T-helper 1 cell (primary cell): Measurements from ENCODE around the gene ELK4.
"Not testable (repeated sequence)": the region's sequence is repeated elsewhere in the genome, so short reads cannot be mapped to it uniquely, and the experiment has no call there.

Experiments
- DNase-seq, 5 donors: peaks; one replicate each; pipeline ENCODE4 v3.0.0-alpha.2; 2012 to 2020

ELK4 gene

DNA sequence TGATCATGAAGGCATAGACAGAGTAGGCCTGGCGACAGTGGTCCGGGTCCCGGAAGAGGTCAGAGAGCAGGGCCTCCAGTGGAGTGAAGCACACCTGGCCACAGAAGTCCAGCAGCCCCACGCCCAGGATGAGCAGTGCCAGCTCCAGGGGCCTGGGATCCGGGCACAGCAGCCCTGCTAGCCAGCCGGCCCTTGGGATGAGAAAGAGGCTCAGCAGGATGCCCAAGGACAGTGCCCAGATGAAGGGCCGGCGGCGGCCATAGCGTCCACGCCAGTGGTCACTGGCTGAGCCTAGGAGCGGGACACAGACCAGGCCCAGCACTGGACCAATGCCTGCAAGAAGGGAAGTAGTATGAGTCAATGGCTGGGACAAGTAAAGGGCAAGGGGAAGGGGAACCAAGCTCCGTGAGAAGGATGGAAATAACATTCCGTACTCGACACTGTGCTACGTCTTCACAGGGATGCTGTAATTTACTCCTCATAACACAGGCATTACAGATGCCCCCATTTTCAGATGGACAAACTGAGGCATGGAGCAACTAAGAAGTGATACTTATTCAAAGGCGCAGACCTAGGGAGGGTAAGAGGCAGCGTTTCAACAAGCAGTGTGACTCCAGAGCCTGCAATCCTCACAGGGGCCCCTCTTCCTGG lies 31.6 kb upstream of the ELK4 start:
- no peak for DNase-seq

DNA sequence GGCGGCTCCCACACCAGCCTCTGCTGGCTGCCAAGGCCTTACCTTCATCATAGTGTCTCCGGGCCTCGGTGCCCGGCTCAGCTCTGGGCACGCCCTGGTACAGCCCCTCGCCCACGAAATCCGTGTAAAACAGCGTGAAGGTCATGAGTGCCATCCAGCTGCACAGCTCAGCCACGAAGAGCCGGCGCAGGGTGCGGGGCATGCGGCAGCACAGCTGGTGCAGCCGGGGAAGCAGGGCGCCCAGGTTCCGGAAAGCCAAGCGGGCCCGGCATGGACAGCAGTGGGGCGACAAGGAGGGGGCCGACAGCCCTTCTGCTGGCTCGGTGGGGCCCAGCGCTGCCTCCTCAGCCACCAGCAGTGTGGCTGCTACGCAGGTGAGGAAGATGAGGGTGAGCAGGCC lies 31.0 kb upstream of the ELK4 start:
- no peak for DNase-seq

DNA sequence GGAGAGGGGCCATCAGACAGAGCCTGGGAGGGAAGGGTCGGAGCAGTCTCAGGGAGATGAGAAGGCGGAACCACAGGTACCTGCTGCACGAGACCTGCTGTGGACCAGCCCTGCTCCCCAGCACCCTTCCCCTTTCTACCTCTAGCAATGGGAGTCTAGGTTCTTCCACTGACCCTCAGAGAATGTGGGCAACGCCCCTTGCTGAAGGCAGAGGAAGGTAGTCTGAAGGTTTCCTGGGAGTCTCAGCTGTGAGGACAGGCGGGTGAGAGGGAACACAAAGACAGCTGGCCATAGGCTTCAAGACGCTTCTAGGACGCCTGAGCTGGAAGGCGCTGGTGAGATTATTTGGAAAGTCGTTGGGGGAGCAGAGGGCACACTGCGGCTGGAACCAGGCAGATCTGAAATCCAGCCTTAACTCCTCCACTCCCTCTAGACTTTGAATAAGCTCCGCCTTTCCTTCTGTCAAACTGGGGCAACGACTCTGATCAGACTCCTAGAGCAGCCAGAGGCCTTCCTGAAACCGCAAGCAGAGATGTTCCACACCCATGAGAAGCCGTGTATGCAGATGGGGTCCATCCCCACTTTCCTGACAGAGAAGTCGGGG lies 30.4 kb upstream of the ELK4 start:
- no peak for DNase-seq

DNA sequence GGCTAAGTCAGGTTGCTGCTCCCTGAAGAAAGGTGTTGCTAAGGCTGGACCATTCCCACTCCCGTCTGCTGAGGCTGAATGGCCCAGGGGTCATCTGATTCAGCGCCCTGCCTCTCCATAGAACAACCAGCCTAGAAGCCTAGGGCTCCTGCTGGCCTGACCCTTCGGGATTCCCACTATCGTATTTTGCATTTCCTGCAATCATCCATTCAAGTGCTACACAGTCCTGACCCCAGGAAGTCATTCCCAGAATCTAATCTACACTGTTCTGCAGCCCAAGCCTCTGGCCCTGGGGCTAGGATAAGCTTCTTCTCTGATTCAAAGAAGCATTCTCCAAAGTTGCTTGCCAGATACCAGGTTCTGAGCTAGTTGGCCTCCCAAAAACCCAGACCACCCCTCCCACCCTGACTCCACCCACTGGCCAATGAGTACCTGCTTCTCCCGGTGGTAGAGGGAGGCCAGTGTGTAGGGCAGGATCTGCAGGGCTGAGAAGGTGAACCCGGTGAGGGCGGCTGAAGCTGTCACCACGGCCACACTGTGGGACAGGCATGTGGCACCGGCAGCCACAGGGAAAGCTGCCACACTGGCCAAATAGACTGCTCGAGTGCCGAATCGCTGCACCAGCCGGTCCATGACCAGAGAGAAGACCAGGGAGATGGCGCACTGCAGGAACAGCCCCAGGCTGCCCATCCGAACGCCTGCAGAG lies 29.8 kb upstream of the ELK4 start:
- DNase-seq, result no peak

DNA sequence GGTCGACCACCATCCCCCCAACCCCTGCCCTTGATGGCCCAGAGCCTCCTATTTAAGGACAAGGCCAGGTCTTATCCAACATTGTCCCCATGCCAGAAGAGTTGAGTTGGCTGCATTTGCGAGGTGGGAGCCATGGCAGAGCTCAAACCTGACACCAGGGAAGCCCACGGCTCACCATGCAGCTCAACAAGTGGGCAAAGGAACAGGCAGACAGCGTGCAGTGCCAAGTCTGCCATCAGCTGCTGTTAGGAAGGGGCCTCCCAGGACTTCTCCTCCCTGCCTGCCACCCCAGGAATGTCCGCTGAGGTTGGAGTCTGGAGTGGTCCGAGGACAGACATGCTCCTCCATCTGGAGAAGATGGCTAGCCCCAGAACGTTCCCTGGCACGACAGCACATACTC lies 28.6 kb upstream of the ELK4 start:
- no peak for DNase-seq

DNA sequence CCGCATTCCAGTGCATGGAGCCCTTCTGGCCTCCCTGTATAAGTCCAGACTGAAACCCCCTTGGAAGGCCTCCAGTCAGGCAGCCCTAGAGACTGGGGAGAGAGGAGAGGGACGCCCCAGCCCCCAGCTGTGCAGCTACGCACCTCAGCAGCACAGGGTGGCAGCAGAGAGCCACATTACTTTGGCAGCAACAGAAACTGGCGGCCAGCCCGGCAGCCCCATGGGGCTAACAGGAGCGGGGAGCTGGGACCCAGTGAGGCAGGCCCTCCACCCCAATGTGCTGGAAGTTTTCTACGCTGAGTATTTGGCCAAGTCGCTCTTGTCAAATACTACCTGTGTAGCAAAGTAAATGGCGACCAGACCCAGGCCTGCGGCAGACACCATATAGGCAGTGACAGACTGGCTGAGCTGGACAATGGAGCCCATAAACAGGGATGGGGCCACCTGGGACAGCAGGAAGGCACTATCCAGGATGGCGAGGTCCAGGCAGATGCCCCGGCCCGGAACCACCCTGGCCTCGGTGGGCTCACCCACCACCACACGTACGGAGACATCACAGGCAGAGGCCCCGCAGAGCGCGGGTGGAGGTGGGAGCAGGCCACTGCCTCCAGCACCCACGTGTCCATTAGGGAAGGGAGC lies 27.3 kb upstream of the ELK4 start:
- peak; percentile 30 to 65 (median 56) for DNase-seq

DNA sequence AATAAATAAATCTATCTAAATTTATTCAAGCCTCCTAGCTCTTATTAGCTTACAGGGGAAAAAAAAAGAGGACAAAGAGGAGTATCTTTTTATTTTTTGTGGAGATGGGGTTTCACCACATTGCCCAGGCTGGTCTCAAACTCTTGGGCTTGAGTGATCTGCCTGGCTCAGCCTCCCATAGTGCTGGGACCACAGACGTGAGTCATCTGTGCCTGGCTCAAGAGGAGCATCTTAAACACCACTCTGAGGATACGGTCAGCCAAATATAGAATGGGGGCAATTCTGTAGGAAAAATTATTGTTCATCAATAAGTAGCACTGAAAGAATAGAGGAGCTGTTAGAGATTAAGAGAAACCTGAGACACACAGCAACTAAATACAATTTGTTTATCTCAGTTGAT lies 24.4 kb upstream of the ELK4 start:
- no peak for DNase-seq

DNA sequence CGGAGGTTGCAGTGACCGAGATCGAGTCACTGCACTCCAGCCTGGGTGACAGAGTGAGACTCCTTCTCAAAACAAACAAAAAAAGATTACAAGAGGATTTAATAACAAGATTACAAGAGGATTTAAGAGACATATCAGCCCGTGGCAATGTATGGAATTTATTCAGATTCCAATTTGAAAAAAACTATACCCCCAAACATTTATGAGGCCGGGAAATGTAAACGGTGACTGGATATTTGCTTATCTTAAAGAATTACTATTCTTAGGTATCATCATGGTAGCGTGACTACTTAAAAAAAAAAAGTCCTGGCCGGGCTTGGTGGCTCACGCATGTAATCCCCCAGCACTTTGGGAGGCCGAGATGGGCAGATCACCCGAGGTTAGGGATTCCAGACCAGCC lies 21.2 kb upstream of the ELK4 start:
- no peak for DNase-seq

DNA sequence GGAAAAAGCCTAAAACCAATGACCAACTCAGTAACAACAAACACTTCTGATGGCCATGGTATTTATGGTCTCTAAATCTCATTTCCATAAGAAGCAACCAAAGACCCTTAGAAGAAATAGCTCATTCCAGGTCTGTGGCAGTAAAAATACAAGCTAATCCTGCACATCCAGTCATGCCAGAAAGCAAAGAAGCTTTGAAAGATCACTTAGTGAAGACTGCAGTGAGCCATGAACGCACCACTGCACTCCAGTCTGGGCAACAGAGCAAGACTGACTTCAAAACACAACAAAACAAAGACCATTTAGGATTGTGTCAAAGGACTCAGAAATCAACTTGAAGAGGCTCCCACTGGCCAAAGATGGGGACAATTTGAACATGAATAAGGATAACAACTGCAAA lies 18.4 kb upstream of the ELK4 start:
- no peak for DNase-seq

DNA sequence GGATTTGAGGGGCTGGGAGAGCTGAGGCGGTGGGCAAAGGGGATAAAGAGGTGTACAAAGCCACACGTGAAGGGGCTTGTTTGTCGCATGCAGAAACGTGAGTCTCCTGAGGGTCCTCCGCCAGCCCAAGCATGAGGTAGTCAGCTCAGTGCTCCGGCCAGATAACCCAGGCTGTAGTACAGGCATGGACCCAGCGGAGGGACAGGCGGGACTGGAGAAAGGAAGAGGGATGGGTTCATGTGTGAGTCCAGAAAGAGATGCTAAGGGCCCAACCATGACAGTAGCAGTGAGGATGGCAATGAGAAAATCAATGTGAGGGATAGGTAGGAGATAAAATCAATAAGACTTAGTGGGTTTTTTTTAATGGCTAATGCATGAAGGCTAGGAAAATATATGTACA lies 13.7 kb upstream of the ELK4 start:
- no peak for DNase-seq

DNA sequence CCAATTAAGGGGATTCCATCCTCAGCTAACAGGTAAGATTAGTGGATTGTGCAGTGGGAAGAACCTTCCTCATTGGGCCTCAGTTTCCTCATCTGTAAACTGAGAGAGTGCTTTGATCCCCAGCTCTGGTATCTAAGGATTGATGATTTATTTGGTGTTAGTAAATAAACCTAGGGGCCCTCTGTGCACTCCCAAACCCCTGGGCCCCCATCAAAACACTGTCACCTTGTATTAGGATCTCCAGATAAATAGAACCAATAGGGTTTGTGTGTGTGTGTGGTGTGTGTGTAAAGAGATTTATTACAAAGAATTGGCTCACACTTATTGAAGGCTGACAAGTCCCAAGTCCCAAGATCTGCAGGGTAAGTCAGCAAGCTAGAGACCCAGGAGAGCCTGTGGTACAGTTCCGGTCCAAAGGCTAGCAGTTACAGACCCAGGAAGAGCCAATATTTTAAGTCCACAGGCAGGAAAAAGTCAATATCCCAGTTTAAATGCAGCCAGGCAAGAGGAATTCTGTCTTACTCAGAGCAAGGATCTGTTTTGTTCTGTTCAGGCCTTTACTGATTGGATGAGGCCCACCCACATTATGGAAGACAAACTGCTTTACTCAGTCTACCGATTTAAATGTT lies 11.0 kb upstream of the ELK4 start:
- DNase-seq, result no peak

DNA sequence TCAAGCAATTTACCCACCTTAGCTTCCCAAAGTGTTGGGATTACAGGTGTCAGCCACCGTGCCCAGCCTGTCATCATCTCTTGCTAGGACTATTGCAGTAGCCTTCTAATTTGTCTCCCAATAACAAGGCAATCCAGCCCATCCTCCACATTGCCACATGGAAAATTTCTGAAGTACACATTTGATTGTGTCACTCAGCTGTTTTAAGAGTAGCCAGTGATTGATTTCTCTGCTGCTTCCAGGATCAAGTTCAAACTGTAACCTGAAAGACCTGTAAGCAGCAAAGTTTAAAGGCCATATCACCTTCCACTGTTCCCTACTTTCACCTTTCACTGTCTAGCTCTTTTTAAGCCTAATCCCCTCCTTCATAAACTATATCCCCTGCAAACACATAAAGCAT lies 7.8 kb upstream of the ELK4 start:
- no peak for DNase-seq

DNA sequence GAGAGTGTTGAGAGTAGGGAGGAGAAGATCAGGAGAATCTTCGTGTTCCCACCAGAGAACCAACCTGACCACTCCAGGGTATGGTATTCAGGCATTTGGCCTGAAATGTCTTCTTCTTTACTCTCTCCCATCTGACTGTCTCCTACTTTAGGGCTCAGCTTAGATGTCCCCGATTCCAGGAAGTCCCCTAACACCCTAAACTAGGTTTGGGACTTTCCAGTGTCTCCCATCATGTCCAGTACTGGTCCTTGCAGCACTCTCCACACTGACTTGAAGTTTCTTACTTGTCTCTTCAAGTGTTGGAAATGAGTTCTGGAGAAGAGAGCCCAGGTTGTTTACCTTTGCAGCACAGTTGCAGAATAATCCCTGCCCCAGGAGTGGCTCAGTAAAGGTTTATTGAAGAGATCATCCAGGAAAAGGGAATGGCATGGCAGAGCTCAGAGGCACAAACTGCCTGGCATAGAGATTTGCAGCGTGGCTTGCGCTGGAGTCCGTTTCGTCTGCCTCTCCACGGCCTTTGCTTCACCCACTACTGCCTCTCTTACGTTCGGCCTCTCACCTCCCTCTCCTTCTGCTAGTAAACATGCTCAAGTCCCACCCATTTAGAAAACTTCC lies 6.2 kb upstream of the ELK4 start:
- DNase-seq, result no peak

DNA sequence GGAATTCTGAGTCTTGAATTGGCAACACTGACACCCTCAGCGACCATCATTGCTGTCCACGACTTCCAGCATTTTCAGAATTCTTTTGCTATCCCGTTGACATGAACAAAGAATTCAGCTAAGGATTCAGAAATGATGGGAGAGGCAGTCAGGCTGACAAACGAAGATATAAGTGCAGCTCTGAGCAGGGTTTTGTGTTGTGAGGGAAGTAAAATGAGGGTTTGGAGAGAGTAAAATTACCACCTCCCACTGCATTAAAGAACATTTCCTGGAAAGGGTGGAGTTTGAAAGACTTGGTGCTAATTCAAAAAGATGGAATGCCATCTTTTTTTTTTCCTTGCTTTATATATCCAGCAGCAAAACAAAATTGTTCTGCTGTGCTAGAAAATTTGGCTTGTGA lies 4.9 kb upstream of the ELK4 start:
- DNase-seq, result no peak

DNA sequence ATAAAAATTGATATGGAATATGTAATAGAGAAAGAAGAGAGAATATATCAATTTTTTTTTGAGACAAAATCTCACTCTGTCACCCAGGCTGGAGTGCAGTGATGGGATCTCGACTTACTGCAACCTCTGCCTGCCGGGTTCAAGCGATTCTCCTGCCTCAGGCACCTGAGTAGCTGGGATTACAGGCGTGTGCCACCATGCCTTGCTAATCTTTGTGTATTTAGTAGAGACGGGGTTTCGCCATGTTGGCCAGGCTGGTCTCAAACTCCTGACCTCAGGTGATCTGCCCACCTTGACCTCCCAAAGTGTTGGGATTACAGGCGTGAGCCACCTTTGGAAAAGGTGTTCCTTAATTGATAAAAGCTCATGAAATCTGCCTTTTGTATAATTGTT lies 4.3 kb upstream of the ELK4 start:
- not testable (repeated sequence) for DNase-seq

DNA sequence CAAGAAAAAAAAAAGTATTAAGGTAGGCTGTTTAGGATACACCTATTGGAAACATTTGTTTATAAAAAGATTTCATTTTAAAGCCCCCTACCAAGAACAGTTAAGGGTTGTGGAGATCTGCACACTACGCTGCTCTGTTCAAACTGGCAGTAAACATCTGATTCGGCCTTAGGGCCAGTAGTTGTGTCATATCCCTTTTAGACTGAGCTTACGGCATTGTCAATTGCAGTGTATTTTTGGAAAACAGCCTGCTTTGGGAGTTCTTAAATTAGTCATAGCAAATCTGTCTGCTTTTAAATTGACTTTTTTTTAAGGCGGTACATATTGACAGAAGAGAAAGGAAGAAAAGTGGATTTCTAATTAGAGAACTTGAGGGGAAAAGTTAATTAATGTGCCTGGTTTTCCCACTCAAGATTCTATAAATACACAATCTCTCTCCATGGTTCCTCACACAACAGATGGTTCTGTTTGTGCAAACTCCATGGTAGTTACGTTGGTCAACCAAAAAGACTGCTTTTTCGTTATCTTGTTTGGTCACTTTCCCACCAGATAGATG lies 1.7 kb upstream of the ELK4 start:
- DNase-seq, result no peak

DNA sequence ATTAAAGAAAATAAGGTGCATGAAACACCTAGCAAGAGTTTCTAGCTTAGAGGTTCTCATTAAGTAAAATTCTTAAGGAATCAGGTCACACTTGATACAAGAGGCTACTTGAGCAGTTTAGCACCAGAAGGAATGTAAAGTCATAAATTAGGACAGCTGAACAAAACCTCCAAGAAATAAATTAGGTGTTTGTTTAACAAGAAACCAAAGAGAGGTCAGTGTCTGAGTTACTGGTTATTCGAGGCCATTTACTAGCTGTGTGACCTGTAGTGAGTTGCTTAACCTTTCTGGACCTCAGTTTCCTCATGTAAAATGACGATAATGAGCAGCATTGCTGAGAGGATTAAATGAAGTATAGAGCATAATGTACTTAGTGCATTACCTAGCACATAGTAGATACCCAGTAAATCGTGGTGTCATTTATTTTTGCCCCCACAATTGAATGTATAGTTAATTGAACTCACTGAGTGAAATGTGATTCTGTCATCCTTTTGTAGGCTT lies 908 bp upstream of the ELK4 start:
- DNase-seq, result no peak

DNA sequence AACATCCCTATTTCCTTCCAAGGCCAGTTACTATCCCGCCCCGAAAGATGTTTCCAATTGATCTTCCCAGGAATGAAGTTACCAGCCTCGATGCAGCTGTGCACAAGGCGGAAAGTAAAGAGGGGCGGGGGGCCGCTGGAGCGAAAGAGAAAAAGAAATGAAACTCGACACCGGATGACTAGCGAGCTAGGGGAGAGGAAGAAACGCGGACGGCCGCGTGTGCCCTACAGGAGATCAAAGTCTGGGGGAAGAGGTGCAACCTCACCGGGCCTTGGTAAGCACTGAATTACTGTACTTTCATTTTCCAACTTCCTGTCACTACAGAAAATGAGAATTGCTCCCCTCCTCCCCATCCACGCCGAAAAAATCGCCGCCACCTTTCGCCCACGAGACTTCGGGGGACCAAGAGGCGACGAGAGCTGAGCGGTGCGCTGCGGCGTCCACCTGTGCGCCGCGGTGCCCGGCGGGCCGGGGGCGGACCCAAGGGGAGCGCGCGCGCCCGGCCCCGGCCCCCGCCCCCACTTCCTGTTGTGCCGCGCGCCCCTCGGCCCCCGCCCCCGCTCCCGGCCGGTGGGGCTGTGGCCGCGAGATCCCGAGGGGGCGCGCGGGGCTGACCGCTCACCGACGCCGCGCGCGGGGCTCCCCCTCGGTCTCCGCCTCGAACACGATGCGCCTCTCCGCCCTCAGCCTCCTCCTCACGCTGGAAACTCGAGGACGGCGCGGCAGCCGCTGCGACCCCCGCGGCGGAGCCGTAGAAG lies 622 bp downstream of the ELK4 start:
- peak; percentile 63 to 95 (median 75) for DNase-seq

DNA sequence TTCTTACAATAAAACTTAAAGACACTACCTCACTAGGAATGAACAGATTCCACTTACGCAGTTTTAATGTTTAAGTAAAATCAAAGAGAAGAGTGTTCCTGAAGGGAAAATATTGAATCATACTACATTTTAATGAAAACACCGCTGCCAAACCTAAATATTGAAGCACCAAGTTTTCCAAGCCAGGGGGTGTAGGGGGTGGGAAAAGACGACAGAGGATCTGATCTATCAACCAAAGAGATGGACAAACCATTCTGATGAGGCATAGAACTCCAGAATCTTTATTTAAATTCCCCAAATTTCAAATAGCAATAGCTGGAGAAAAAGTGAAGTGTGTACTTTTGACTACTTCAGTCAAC lies 1.2 kb downstream of the ELK4 start:
- no peak for DNase-seq

DNA sequence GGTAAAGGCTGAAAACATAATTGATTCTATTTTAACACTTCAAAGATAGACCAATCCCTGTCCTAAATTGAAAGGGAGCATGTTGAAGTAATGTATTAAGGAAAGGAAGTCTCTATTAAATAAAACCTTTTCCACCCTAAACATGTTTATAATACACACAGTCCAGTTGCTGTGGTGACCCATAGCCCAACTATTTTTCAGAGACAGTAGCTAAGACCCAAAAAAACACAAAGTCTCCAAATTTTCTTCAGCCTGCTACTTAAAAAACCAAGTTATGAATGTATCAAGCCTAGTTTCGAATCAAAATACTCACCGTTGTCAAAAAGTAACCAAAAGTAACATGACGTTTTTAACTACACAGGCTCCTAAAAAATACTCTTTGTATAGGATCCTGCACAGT lies 1.6 kb downstream of the ELK4 start:
- no peak for DNase-seq

DNA sequence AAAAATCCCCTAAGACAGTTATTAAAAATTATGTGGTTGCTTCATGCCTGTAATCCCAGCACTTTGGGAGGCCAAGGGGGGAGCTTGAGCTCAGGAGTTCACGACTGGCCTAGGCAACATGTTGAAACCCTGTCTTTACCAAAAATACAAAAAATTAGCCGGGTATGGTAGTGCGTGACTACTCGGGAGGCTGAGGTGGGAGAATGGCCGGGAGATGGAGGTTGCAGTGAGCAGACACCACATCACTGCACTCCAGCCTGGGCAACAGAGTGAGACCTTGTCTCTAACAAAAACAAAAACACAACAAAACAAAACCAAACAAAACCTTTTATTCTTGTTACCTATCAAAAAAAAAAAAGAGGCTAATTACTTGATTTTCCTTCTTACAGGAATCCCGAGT lies 2.1 kb downstream of the ELK4 start:
- DNase-seq, result peak in 2 of 5 donors; percentile 5

DNA sequence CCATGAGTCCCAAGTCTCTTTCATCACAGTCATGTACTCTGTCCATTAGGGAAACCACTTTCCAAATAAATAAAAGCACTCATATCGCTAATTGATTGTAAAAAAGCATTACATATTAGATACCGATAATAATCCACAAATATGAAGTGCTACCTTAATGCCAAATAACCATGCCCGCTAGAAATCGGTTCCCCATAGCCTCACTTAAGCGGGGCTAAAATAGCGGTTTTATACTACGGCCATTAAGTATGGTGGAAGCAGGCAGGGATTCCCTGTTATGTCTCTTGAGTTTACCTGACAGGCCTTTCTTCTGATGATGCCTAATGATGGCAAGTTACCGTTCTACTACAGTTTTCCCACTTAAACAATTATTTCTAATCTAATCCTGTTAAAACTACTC lies 3.9 kb downstream of the ELK4 start:
- no peak for DNase-seq
